ENCODE measurements around the gene RFX4.
A peak's percentile ranks its signal among the peaks of the same experiment; 100 is the strongest.

RFX4 gene

GRCh38 chr12:106767954-106768822, 185.4 kb downstream of the RFX4 start:
- DNase-seq, result no peak

- DNase-seq, result no peak
Observed at GRCh38 chr12:106769078-106769477, 186.3 kb downstream of the RFX4 start.

GRCh38 chr12:106769546-106769945, 186.7 kb downstream of the RFX4 start:
- no peak for DNase-seq

GRCh38 chr12:106771425-106771824, 188.6 kb downstream of the RFX4 start:
- no peak for DNase-seq

- DNase-seq, result no peak
Observed at GRCh38 chr12:106773286-106774004, 190.6 kb downstream of the RFX4 start.

- DNase-seq, result peak; percentile 99
Observed at GRCh38 chr12:106774005-106774807, 191.4 kb downstream of the RFX4 start, which contains the start of gene RIC8B. TSS of gene RIC8B (plus strand) at chr12:106774682. CDS start at chr12:106774746, 64 bp downstream.

GRCh38 chr12:106774808-106775524, 192.2 kb downstream of the RFX4 start:
- no peak for DNase-seq

GRCh38 chr12:106776897-106777296, 194.1 kb downstream of the RFX4 start:
- DNase-seq, result no peak

GRCh38 chr12:106780010-106780631, 197.3 kb downstream of the RFX4 start:
- no peak for DNase-seq

GRCh38 chr12:106782619-106783018, 199.8 kb downstream of the RFX4 start:
- DNase-seq, result no peak

GRCh38 chr12:106783515-106783914, 200.7 kb downstream of the RFX4 start:
- no peak for DNase-seq

GRCh38 chr12:106790020-106790419, 207.2 kb downstream of the RFX4 start:
- no peak for DNase-seq

- DNase-seq, result no peak
Observed at GRCh38 chr12:106791531-106791930, 208.7 kb downstream of the RFX4 start.

GRCh38 chr12:106794369-106794768, 211.6 kb downstream of the RFX4 start:
- DNase-seq, result no peak

- DNase-seq, result no peak
Observed at GRCh38 chr12:106801167-106801708, 218.4 kb downstream of the RFX4 start.

GRCh38 chr12:106801830-106802533, 219.2 kb downstream of the RFX4 start:
- DNase-seq, result no peak

- no peak for DNase-seq
Observed at GRCh38 chr12:106804668-106805067, 221.9 kb downstream of the RFX4 start.
